ENCODE data around the gene ONECUT2.

ONECUT2 gene

GRCh38 chr18:57410749-57411148, 24.4 kb upstream of the ONECUT2 start:
- H3K9ac ChIP-seq (ENCODE audit: low read length), result no peak overlapping the region
- H3K27ac ChIP-seq (ENCODE audit: low read depth, low read length, poor library complexity, severe bottlenecking), result no peak overlapping the region
- no peaks in the 10 kb centered on the region for H3K36me3 ChIP-seq (ENCODE audit: insufficient read depth, low read length)
- H3K9me3 ChIP-seq (ENCODE audit: low read length), result no peaks in the 10 kb centered on the region
- no peaks in the 10 kb centered on the region for H4K20me1 ChIP-seq (ENCODE audit: insufficient read depth, low read length)
- H2AFZ ChIP-seq (ENCODE audit: low read length), result no peak overlapping the region
- TF ChIP-seq, protein P1, sequence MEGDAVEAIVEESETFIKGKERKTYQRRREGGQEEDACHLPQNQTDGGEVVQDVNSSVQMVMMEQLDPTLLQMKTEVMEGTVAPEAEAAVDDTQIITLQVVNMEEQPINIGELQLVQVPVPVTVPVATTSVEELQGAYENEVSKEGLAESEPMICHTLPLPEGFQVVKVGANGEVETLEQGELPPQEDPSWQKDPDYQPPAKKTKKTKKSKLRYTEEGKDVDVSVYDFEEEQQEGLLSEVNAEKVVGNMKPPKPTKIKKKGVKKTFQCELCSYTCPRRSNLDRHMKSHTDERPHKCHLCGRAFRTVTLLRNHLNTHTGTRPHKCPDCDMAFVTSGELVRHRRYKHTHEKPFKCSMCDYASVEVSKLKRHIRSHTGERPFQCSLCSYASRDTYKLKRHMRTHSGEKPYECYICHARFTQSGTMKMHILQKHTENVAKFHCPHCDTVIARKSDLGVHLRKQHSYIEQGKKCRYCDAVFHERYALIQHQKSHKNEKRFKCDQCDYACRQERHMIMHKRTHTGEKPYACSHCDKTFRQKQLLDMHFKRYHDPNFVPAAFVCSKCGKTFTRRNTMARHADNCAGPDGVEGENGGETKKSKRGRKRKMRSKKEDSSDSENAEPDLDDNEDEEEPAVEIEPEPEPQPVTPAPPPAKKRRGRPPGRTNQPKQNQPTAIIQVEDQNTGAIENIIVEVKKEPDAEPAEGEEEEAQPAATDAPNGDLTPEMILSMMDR (IDR thresholded peaks at IDR 0.05; ENCODE audit: low read length), result no peak
- no peak for TF ChIP-seq EZH2 (IDR thresholded peaks at IDR 0.05; ENCODE audit: borderline replicate concordance, low read length)
- H3K9me2 ChIP-seq (ENCODE audit: low read depth, low read length), result no peaks in the 10 kb centered on the region
- no peak overlapping the region for H3K4me2 ChIP-seq (ENCODE audit: low read length)
- H3K27me3 ChIP-seq (ENCODE audit: insufficient read depth, low read length), result no peaks in the 10 kb centered on the region
- no peaks in the 10 kb centered on the region for H3K4me1 ChIP-seq (ENCODE audit: insufficient read depth, low read length, severe bottlenecking)
- H3F3A ChIP-seq (ENCODE audit: insufficient read depth, low read length), result no peaks in the 10 kb centered on the region; the same call in 1 of the 2 replicates
- H3K79me2 ChIP-seq (ENCODE audit: insufficient read depth, low read length), result no peaks in the 10 kb centered on the region
- no peak overlapping the region for H3K4me3 ChIP-seq (ENCODE audit: low read depth, low read length, poor library complexity, severe bottlenecking)

- Histone ChIP-seq H3K9ac (ENCODE audit: low read length) (no peak overlapping the region), H3K9me3 (ENCODE audit: low read length) (no peaks in the 10 kb centered on the region), H3K4me3 (ENCODE audit: low read depth, low read length, poor library complexity, severe bottlenecking) (no peak overlapping the region), H3K36me3 (ENCODE audit: insufficient read depth, low read length) (no peaks in the 10 kb centered on the region), H3F3A (ENCODE audit: insufficient read depth, low read length) (no peaks in the 10 kb centered on the region), H3K27me3 (ENCODE audit: insufficient read depth, low read length) (no peaks in the 10 kb centered on the region), H4K20me1 (ENCODE audit: insufficient read depth, low read length) (no peaks in the 10 kb centered on the region), H3K79me2 (ENCODE audit: insufficient read depth, low read length) (no peaks in the 10 kb centered on the region), H3K27ac (ENCODE audit: low read depth, low read length, poor library complexity, severe bottlenecking) (no peak overlapping the region), H3K4me1 (ENCODE audit: insufficient read depth, low read length, severe bottlenecking) (no peaks in the 10 kb centered on the region), H3K4me2 (ENCODE audit: low read length) (no peak overlapping the region), H2AFZ (ENCODE audit: low read length) (no peak overlapping the region), H3K9me2 (ENCODE audit: low read depth, low read length) (no peaks in the 10 kb centered on the region)
- TF ChIP-seq, protein P1 (IDR thresholded peaks at IDR 0.05; ENCODE audit: low read length), result no peak
- no peak for TF ChIP-seq EZH2 (IDR thresholded peaks at IDR 0.05; ENCODE audit: borderline replicate concordance, low read length)
Observed at GRCh38 chr18:57416542-57416941, 18.6 kb upstream of the ONECUT2 start.

- H3K9me3 ChIP-seq (ENCODE audit: low read length), result no peaks in the 10 kb centered on the region
- no peaks in the 10 kb centered on the region for H3K9me2 ChIP-seq (ENCODE audit: low read depth, low read length)
- no peak overlapping the region for H3K9ac ChIP-seq (ENCODE audit: low read length)
- no peaks in the 10 kb centered on the region for H3K27me3 ChIP-seq (ENCODE audit: insufficient read depth, low read length)
- H3K27ac ChIP-seq (ENCODE audit: low read depth, low read length, poor library complexity, severe bottlenecking), result no peak overlapping the region
- H3K4me1 ChIP-seq (ENCODE audit: insufficient read depth, low read length, severe bottlenecking), result no peaks in the 10 kb centered on the region
- no peaks in the 10 kb centered on the region for H3K79me2 ChIP-seq (ENCODE audit: insufficient read depth, low read length)
- no peaks in the 10 kb centered on the region for H4K20me1 ChIP-seq (ENCODE audit: insufficient read depth, low read length)
- H3F3A ChIP-seq (ENCODE audit: insufficient read depth, low read length), result no peaks in the 10 kb centered on the region
- TF ChIP-seq, protein P1 (IDR thresholded peaks at IDR 0.05; ENCODE audit: low read length), result no peak
- TF ChIP-seq EZH2 (IDR thresholded peaks at IDR 0.05; ENCODE audit: borderline replicate concordance, low read length), result no peak
- no peak overlapping the region for H2AFZ ChIP-seq (ENCODE audit: low read length)
- no peaks in the 10 kb centered on the region for H3K36me3 ChIP-seq (ENCODE audit: insufficient read depth, low read length)
- no peak overlapping the region for H3K4me2 ChIP-seq (ENCODE audit: low read length)
- H3K4me3 ChIP-seq (ENCODE audit: low read depth, low read length, poor library complexity, severe bottlenecking), result no peak overlapping the region
Observed at GRCh38 chr18:57422313-57422872, 12.8 kb upstream of the ONECUT2 start.

All from OCI-LY1 (cell line).